Adrenal gland (tissue), 12 donors: ENCODE measurements around the gene SOST. TPM values are rescaled to one million over a fixed set of nuclear protein-coding genes. Genes with fewer than 3 reads are reported as not detected.

Experiments used
- DNase-seq, 7 donors: peaks; one replicate each; pipeline ENCODE4 v3.0.0-alpha.2; 2019 to 2020
- H3K27ac ChIP-seq, 5 donors: fragments of 200-600 bp; sonication (generic) in 4 of 5; 1 replicate in 3 of 5; 2 replicates in 2 of 5; pipeline versions ENCODE4 v1.5.1 to v1.8.0; 2016 to 2020; ENCODE audit warnings: mild to moderate bottlenecking in 1 of 5
- H3K27me3 ChIP-seq: fragments of 200-600 bp; 2 replicates; pipeline ENCODE4 v1.8.0; 2021
- H3K36me3 ChIP-seq, 2 donors: fragments of 200-600 bp; replicated peaks in 1 of 2; 1 replicate in 1 of 2; 2 replicates in 1 of 2; pipeline versions ENCODE4 v1.5.1 to v1.8.0; 2018 to 2022
- H3K4me1 ChIP-seq, 2 donors: fragments of 200-600 bp; replicated peaks in 1 of 2; 1 replicate in 1 of 2; 2 replicates in 1 of 2; pipeline versions ENCODE4 v1.5.1 to v1.8.0; 2018 to 2021
- H3K4me3 ChIP-seq, 4 donors: fragments of 200-600 bp; sonication (generic) in 3 of 4; one replicate each; pipeline ENCODE4 v1.5.1; 2016 to 2018
- H3K9me3 ChIP-seq, 3 donors: fragments of 200-600 bp; sonication (generic) in 1 of 3; replicated peaks in 1 of 3; 1 replicate in 2 of 3; 2 replicates in 1 of 3; pipeline versions ENCODE4 v1.5.1 to v1.8.0; 2016 to 2021
- POLR2A ChIP-seq, 2 donors: fragments of 450-650 bp; IDR thresholded peaks; one replicate each; pipeline ENCODE4 v1.6.1; 2017; ENCODE audit warnings: antibody characterized with exemption in 2 of 2, mild to moderate bottlenecking in 2 of 2, moderate library complexity in 1 of 2
- WGBS, 4 donors: extraction: QIAGEN DNeasy Blood & Tissue Kit in 2 of 4; methylation state at CpG; one replicate each; pipeline versions ENCODE4 v1.1.5 to v1.1.7; 2013 to 2017; 5-methylcytosine and 5-hydroxymethylcytosine counted together
- intact Hi-C, 2 donors: fragments of 100-400 bp; cut with DNase I; formaldehyde crosslinking; loops; one replicate each; pipeline versions ENCODE4 v1.14.1 to v1.15.0; 2022 to 2023
- polyA plus RNA-seq, 3 donors: library from polyadenylated mRNA; stranded (reverse); fragments of 200-250 nt in 2 of 3; fragments of 350-450 nt in 1 of 3; fragmentation: Illumina TruSeq in 1 of 3; extraction: RNeasy Lipid Tissue Mini Kit (QIAGEN cat#74804) in 1 of 3; gene quantifications; one replicate each; pipeline ENCODE4 v1.2.3, GENCODE V29; 2013 to 2014
- total RNA-seq, 9 donors: library from RNA; depleted of rRNA in 4 of 9; stranded (reverse); fragments of >200 nt in 4 of 9; fragments of 120-200 nt in 1 of 9; fragmentation: NEBNext Ultra II Directional in 1 of 9; extraction: Animal tissue kit (Norgen Biotek cat#: 25700) in 1 of 9; gene quantifications; one replicate each; pipeline versions ENCODE4 v1.1.0 to v1.2.4, GENCODE V29; 2013 to 2023
- TF ChIP-seq, protein P1 (sequence below), 6 experiments: fragments of 450-650 bp in 4 of 6; fragments of 200-600 bp in 2 of 6; sonication (generic) in 1 of 6; IDR thresholded peaks; 1 replicate in 5 of 6; 2 replicates in 1 of 6; pipeline versions ENCODE4 v1.5.1 to v1.8.0; 2016 to 2021; ENCODE audit warnings: antibody characterized with exemption in 6 of 6, mild to moderate bottlenecking in 2 of 6, moderate library complexity in 1 of 6
- donor health status: healthy with polysubstance abuse.
- donor health status: Bipolar disorder and iron deficiency.
- donor health status: DM: yes; HTN: yes; CAD: no.
- donor health status: DM: no; HTN: no; CAD: no.
- donor health status: DM: no; HTN: no; CAD: no.
- donor health status: DM: yes; HTN: yes; CAD: no.

Gene SOST
- total and polyA plus RNA-seq, 12 donors: not detected

- 57 to 80% (median 70%) methylated on average over 2 of the region's 2 CpGs for WGBS, 4 donors
- TF ChIP-seq, protein P1, sequence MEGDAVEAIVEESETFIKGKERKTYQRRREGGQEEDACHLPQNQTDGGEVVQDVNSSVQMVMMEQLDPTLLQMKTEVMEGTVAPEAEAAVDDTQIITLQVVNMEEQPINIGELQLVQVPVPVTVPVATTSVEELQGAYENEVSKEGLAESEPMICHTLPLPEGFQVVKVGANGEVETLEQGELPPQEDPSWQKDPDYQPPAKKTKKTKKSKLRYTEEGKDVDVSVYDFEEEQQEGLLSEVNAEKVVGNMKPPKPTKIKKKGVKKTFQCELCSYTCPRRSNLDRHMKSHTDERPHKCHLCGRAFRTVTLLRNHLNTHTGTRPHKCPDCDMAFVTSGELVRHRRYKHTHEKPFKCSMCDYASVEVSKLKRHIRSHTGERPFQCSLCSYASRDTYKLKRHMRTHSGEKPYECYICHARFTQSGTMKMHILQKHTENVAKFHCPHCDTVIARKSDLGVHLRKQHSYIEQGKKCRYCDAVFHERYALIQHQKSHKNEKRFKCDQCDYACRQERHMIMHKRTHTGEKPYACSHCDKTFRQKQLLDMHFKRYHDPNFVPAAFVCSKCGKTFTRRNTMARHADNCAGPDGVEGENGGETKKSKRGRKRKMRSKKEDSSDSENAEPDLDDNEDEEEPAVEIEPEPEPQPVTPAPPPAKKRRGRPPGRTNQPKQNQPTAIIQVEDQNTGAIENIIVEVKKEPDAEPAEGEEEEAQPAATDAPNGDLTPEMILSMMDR (IDR thresholded peaks at IDR 0.05): no peak
- no peak for TF ChIP-seq POLR2A (IDR thresholded peaks at IDR 0.05)
- H3K36me3 ChIP-seq: no peaks in the 10 kb centered on the region
Measured at GRCh38 chr17:43787728-43788127, 29.1 kb upstream of the SOST start.

DNA sequence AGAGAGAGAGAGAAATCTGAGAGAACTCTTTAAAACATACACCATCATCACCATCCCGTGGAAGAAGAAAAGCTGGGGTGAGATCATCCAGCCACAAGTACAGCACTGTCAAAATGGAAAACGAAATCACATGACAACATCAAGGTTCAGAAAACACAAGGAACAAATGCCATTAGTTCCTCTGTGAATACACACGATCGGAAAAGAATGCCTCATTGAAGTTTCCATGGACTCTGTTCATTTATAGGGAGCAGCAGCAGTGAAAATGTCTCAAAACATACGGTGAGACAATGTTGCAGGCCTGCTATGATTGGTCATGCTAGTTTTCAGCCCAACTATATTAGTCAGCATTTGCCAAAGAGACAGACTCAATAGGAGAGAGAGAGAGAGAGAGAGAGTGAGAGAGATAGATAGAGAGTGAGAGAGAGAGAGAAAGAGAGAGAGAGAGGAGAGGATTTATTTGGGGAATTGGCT is 26.1 kb upstream of the SOST start:
- no peaks in the 10 kb centered on the region for H3K27me3 ChIP-seq
- TF ChIP-seq POLR2A (IDR thresholded peaks at IDR 0.05): no peak
- TF ChIP-seq, protein P1 (IDR thresholded peaks at IDR 0.05): no peak
- no peaks in the 10 kb centered on the region for H3K9me3 ChIP-seq
- intact Hi-C loops: loop anchor here (5.0 to 10.0 kb wide), 2 partner anchors 50 to 63 kb away; partner anchors contain the start of genes CD300LG (in 1 of the 2) and MPP3 (in 1 of the 2)
- no peak for DNase-seq
- H3K27ac ChIP-seq: no peak overlapping the region
- WGBS, 4 donors: 70 to 74% (median 72%) methylated on average over 5 of the region's 5 CpGs
- H3K36me3 ChIP-seq: no peaks in the 10 kb centered on the region
- H3K4me1 ChIP-seq: peaks cover 0 to 4% of the 10 kb centered on the region in 2 donors
- no peak overlapping the region for H3K4me3 ChIP-seq

More at GRCh38 chr17:43787728-43788127, 29.1 kb upstream of the SOST start:
- DNase-seq: no peak
- H3K9me3 ChIP-seq: no peaks in the 10 kb centered on the region
- no peaks in the 10 kb centered on the region for H3K4me1 ChIP-seq
- H3K27ac ChIP-seq: no peak overlapping the region
- H3K27me3 ChIP-seq: no peaks in the 10 kb centered on the region
- intact Hi-C loops: loop anchor here in 1 of 2 donors (10.0 kb wide), 1 partner anchor 47 kb away; the partner anchor contains the start of gene MPP3
- no peak overlapping the region for H3K4me3 ChIP-seq

DNA sequence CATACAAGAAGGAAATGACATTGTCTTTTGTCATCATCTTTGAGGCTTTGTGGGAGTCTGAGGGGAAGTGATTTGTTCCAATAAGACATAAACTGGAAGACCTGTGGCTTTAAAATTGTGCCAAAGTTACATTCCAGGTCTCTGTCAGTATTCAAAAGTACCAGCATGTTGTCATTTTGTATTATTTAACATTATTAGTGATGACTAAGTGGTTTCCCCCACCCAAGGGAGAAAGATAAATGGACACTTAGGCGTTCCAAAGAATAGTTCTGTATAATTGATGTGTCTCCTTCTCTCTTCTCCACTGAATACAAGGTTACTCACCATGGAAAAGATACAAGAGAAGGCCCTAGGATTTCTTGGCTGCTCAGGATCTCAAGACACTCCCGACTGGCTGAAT is 25.5 kb upstream of the SOST start:
- H3K27me3 ChIP-seq: no peaks in the 10 kb centered on the region
- intact Hi-C loops: loop anchor here (5.0 to 10.0 kb wide), 2 partner anchors 51 to 63 kb away; partner anchors contain the start of genes CD300LG (in 1 of the 2) and MPP3 (in 1 of the 2)
- H3K9me3 ChIP-seq: no peaks in the 10 kb centered on the region
- WGBS, 4 donors: 54 to 66% (median 62%) methylated on average over 2 of the region's 2 CpGs
- no peaks in the 10 kb centered on the region for H3K36me3 ChIP-seq
- H3K4me1 ChIP-seq: peaks cover 0 to 10% of the 10 kb centered on the region in 2 donors
- DNase-seq: no peak
- TF ChIP-seq, protein P1 (IDR thresholded peaks at IDR 0.05): no peak
- no peak for TF ChIP-seq POLR2A (IDR thresholded peaks at IDR 0.05)
- no peak overlapping the region for H3K27ac ChIP-seq
- H3K4me3 ChIP-seq: no peak overlapping the region

GRCh38 chr17:43782913-43783680 is 24.5 kb upstream of the SOST start:
- Histone ChIP-seq H3K4me3 (no peak overlapping the region), H3K27ac (no peak overlapping the region), H3K9me3 (no peaks in the 10 kb centered on the region), H3K4me1 (peaks cover 0 to 10% of the 10 kb centered on the region in 2 donors), H3K27me3 (no peaks in the 10 kb centered on the region), H3K36me3 (no peaks in the 10 kb centered on the region)
- WGBS, 4 donors: 80 to 82% (median 82%) methylated on average over 15 of the region's 15 CpGs
- no peak for TF ChIP-seq POLR2A (IDR thresholded peaks at IDR 0.05)
- TF ChIP-seq, protein P1 (IDR thresholded peaks at IDR 0.05): no peak
- intact Hi-C loops: loop anchor here (5.0 to 10.0 kb wide), 2 partner anchors 52 to 64 kb away; partner anchors contain the start of genes CD300LG (in 1 of the 2) and MPP3 (in 1 of the 2)
- no peak for DNase-seq
